NCI-H146 treated with DMSO at 0.1 percent for 48 hours (cell line): ENCODE measurements around the gene PTGR3.

Experiments
- DNase-seq: peaks from one replicate; lab custom pipeline; 2025; ENCODE audit not compliant: unreplicated experiment; lab: John Stamatoyannopoulos, UW

PTGR3 gene

GRCh38 chr18:75209129-75209950 lies at the start of gene PTGR3:
TSS of gene PTGR3 (minus strand) at chr18:75209139. CDS start at chr18:75209058, 81 bp downstream.
- DNase-seq = peak; percentile 76

- no peak for DNase-seq
Measured at GRCh38 chr18:75257605-75258004, 48.7 kb upstream of the PTGR3 start.

GRCh38 chr18:75256376-75256775 lies 47.4 kb upstream of the PTGR3 start:
- DNase-seq = no peak

GRCh38 chr18:75255094-75255493 lies 46.2 kb upstream of the PTGR3 start:
- DNase-seq = no peak

- DNase-seq = no peak
Measured at GRCh38 chr18:75253784-75254183, 44.8 kb upstream of the PTGR3 start.

- no peak for DNase-seq
Measured at GRCh38 chr18:75253043-75253442, 44.1 kb upstream of the PTGR3 start.

- no peak for DNase-seq
Measured at GRCh38 chr18:75252136-75252535, 43.2 kb upstream of the PTGR3 start.

- no peak for DNase-seq
Measured at GRCh38 chr18:75251466-75251865, 42.5 kb upstream of the PTGR3 start.

- no peak for DNase-seq
Measured at GRCh38 chr18:75250471-75250821, 41.5 kb upstream of the PTGR3 start.

- DNase-seq = no peak
Measured at GRCh38 chr18:75249672-75250470, 40.9 kb upstream of the PTGR3 start.

GRCh38 chr18:75249175-75249518 lies 40.2 kb upstream of the PTGR3 start:
- DNase-seq = no peak

GRCh38 chr18:75248426-75249174 lies 39.7 kb upstream of the PTGR3 start:
- peak; percentile 81 for DNase-seq

- DNase-seq = peak; percentile 74
Measured at GRCh38 chr18:75247611-75248421, 38.9 kb upstream of the PTGR3 start.

GRCh38 chr18:75246721-75247610 lies 38.0 kb upstream of the PTGR3 start:
- no peak for DNase-seq

- DNase-seq = no peak
Measured at GRCh38 chr18:75244351-75245313, 35.7 kb upstream of the PTGR3 start.

GRCh38 chr18:75241705-75242104 lies 32.8 kb upstream of the PTGR3 start:
- DNase-seq = peak; percentile 56

GRCh38 chr18:75240433-75240832 lies 31.5 kb upstream of the PTGR3 start:
- DNase-seq = no peak

GRCh38 chr18:75238786-75239185 lies 29.8 kb upstream of the PTGR3 start:
- no peak for DNase-seq

- no peak for DNase-seq
Measured at GRCh38 chr18:75238100-75238499, 29.2 kb upstream of the PTGR3 start.
